Measurements from ENCODE around the gene CSRP2.

GRCh38 chr12:76921891-76922664, 43.3 kb upstream of the CSRP2 start:
- TF ChIP-seq, protein P1, sequence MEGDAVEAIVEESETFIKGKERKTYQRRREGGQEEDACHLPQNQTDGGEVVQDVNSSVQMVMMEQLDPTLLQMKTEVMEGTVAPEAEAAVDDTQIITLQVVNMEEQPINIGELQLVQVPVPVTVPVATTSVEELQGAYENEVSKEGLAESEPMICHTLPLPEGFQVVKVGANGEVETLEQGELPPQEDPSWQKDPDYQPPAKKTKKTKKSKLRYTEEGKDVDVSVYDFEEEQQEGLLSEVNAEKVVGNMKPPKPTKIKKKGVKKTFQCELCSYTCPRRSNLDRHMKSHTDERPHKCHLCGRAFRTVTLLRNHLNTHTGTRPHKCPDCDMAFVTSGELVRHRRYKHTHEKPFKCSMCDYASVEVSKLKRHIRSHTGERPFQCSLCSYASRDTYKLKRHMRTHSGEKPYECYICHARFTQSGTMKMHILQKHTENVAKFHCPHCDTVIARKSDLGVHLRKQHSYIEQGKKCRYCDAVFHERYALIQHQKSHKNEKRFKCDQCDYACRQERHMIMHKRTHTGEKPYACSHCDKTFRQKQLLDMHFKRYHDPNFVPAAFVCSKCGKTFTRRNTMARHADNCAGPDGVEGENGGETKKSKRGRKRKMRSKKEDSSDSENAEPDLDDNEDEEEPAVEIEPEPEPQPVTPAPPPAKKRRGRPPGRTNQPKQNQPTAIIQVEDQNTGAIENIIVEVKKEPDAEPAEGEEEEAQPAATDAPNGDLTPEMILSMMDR (IDR thresholded peaks at IDR 0.05), result no peak
- no peak for TF ChIP-seq POLR2A (IDR thresholded peaks at IDR 0.05)

Data from body of pancreas (tissue), 4 donors.